HG03025 (cell line): ENCODE results near the gene SYTL5.
A peak's percentile ranks its signal among the peaks of the same experiment; 100 is the strongest.

ENCODE experiments used
- ATAC-seq: cut with Tn5 transposase; IDR thresholded peaks from one replicate; pipeline ENCODE4 v1.9.1; 2021; ENCODE audit warnings: mild to moderate bottlenecking, moderate library complexity; ENCODE audit not compliant: unreplicated experiment, low FRiP score

Gene SYTL5

DNA sequence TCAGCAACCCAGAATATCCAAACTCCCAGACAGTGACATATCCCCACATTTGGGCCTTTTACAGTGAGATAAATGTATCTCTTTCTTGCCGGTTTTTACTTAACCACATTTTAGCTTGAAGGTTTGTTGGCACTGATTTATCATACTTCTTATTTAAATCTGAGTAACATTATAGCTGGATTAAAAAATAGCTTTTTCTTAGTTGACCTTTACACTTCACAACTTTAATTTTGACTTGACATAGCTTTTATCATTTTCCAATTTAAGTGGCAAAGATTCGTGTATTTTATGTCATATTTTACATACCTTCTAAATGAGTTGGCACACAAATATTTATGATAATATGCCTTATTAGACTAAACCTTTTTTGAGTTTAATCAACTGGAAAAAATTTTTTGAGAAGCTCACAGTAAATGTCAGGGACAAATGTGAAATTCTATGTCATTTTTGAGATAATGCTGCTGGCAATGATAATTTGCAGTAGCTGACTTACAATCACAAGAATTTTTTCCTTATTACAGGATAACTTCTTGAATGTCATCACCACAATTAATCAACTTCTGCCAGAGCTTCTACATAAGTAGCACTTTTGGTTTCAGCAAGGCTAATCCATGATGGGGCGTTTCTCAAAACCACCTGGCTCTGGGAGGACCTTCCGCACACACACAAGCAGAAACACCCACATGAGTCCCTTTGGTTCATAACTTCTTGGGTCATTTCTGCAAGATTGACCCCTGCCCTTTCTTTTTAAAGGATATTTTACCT, 80.3 kb downstream of the SYTL5 start:
- no peak for ATAC-seq

DNA sequence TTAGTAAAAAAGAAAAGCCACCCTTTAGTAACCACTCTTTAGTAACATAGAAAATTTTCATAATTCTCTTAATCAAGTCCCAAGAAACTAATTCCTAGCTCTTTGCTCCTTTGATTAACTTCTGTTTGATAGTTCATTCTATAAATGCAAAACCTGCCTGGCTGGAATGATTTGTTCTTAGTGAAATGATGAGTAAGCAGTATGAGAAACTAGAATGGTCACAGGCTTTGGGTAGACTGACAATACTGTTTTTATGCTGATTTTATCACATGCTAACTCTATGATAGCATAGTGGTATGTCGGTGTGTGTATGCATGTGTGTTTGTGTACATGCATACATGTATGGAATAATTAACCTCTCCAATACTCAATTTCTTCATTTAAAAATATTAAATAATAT, 81.2 kb downstream of the SYTL5 start:
- no peak for ATAC-seq

DNA sequence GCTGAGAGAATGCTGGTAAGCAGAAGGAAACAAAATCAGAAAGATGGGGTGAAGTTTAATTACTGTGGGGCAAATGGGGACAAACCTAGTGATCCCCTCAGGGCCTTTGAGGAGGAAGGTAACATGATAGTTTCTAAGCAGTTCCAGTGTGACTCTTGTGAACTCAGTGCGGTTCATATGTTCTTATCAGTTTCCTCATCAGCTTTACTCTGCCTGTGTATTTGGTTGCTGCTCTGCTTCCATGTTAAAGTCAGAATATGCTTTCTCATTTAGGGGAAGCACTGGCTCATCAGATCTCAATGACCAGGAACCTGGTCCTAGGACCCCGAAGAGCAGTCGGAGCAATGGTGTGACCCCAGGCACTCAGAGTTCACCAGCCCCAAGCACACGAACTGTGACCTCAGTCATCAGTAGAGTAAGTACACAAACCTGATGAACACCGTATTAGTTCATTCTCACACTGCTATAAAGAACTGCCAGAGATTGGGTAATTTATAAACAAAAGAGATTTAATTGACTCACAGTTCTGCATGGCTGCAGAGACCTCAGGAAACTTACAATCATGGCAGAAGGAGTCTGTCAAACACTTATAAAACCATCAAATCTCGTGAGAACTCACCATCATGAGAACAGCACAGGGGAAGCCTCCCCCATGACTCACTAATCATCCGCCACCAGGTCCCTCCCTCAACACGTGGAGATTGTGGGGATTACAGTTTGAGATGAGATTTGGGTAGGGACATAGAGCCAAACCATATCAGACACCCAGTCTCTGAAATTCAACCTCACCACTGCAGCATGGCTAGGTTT, 83.0 kb downstream of the SYTL5 start:
- no peak for ATAC-seq

DNA sequence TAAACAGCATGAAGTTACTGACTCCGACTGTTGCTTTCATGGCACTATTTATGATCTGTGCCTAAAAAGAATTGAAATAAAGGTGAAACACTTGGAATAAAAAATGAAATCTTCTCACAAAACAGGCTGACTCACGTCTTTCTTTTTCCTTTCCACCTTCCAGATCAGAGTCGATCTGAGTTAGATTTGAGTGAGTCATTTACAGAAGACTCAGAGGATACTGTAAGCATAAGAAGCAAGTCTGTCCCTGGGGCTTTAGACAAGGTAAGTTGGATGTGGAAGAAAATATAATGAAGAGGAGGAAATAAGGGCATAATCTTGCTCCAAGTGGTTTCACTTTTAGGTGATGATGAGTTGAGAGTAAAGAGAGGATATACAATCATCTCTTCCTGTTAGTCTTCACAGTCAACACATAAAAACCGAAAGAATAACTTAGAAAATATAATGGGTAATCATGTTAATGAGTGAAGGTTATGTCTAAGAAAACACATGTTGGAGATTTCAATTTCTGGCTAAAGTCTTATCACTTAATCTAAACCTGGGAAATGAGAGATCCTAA, 89.7 kb downstream of the SYTL5 start:
- ATAC-seq: no peak

DNA sequence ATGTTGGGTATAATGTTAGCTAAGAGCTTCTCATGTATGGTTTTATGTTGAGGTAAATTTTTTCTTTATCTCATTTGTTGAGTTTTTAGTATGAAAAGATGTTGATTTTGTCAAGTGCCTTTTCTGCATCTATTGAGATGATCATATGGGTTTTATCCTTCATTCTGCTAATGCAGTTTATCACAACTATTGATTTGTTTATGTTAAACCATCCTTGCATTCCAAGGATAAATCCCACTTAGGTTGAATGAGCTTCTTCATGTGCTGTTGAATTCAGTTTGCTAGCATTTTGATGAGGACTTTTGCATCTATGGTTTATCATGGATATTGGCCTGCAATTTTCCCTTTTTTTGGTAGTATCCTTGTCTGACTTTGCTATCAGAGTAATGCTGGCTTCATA, 93.3 kb downstream of the SYTL5 start:
- no peak for ATAC-seq

DNA sequence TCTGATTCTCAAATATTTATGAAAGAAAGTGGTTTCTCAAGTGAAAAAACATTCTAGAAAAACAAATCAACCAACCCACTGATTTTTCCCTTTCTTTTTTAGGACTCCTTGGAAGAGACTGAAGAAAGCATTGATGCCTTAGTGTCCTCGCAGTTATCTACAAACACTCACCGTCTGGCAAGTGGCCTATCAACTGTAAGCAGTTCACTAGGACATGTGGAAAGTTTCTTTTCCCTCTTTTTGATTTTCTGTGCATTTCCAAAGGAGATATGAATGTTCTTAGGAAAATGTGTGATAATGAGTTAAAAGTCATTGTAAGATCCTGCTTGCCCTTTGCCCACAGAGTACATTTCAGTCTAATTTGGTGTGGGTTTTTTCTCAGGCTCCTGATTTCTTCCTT, 95.9 kb downstream of the SYTL5 start:
- no peak for ATAC-seq

DNA sequence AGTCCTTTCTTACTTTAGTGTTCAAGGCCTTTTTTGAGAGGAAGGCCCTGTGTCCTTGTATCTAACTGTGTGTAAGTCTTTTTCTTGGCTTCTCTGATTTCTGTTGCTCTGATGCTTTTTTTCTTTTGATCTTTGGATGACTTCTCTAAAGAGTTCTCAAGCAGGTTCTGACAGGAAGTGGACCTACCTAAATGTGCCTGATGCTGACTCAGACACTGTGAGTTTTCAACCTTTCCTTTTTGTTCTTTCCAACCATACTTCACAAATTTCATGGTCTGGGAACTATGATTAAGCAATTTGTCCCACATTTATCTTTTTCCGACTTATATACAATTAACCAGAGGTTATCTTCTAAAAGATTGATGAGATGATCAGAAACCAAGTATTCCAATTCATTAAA, 96.5 kb downstream of the SYTL5 start:
- ATAC-seq: no peak

DNA sequence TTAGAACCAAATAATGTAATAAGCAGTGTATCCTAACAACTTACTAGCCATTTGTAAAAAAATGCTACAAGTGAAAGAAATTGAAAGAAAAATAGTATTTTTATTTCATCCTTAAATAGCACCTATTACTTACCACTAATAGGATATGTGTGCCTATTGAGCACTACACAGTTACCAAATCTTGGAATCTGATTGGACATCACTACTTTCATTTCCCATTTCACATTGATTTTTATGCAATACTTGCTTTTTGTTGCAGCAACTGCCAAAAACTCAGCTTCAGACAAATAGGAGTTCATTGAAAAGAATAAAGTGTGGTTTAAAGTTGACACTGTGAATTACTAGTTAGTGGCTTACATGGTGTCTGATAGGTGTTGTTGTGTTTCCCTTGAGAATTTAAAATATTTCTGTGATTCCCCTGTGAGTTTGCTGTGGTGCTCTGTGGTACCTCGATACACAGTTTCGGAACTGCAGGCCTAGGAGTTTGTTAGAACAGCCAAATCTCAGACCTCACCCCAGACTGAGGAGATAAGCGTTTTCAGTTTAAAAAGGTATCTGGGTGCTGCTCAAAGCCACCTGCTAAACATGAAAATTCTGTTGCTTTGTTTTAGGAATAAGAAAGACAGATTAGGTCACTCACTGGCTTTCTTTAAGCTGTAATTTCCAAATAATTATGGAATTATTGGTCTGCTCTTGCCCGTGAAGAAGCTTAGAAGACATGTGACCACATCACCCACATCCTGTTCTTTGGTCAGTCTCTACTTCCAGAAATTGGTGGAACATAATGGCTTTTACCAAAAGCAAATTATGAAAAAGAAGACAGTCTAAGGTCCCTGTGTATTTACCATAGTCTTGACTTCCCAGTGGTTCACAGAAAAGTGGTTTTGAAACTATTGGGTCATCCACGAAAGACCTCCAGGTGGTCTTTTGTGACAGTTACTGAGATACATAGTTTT, 97.8 kb downstream of the SYTL5 start:
- peak; percentile 89 for ATAC-seq

DNA sequence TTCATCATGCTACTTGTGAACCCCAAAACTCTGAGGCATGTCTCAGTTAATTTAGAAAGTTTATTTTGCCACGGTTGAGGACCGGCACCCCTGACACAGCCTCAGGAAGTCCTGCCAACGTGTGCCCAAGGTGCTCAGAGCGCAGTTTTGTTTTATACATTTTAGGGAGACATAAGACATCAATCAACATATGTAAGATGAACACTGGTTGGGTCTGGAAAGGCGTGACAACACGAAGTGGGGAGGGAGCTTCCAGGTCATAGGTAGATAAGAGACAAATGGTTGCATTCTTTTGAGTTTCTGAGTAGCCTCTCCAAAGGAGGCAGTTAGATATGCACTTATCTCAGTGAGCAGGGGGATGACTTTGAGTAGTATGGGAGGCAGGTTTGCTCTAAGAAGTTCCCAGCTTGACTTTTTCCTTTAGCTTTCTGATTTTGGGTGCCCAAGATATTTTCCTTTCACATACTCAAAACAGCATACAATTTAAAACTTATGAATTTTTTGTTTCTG, 98.9 kb downstream of the SYTL5 start:
- no peak for ATAC-seq

DNA sequence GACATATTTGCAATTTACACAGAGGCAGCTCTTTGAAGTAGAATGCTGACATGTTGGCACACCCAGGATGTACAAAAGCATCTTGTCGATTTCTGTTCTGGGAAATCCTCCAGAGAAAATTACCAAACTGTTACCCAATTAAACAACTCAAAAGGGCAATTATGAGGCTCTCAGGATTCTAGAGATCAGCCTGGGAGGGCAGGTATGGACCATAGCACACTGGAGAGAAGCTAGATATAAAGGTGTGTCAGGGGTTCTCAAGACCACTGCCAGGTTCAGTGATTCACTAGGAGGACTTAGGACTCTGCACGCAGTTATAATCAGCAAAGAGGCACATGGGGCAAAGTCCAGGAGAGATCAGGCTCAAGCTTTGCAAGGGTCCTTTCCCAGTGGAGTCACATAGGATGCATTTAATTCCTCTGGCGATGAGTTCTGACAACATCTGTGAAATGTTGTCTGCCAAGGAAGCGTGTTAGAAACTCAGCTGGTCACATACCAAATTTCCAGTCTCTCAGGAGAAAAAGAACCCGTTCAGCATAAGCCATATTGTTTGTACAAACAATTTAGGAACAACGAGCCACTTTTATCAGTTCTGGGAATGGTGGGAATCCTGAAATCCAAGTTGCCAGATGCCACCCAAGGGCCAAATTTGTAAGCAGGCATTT, 100.8 kb downstream of the SYTL5 start:
- no peak for ATAC-seq

DNA sequence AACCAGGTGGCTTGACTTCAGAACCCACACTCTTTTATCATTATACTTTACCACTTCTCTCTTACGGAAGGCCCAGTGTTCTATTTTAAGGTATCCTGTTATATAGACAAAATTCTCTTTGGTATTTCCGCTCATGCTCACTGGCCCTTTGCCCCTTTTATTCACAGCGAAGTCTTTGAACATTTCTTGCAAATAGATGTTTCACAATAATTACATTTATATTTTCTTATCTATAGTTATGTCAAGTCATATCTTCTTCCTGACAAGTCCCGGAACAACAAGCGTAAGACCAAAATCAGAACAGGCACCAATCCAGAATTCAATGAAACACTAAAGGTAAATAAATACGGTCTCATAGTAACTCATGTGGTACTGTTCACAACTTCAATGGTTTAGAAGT, 102.0 kb downstream of the SYTL5 start:
- ATAC-seq: no peak

DNA sequence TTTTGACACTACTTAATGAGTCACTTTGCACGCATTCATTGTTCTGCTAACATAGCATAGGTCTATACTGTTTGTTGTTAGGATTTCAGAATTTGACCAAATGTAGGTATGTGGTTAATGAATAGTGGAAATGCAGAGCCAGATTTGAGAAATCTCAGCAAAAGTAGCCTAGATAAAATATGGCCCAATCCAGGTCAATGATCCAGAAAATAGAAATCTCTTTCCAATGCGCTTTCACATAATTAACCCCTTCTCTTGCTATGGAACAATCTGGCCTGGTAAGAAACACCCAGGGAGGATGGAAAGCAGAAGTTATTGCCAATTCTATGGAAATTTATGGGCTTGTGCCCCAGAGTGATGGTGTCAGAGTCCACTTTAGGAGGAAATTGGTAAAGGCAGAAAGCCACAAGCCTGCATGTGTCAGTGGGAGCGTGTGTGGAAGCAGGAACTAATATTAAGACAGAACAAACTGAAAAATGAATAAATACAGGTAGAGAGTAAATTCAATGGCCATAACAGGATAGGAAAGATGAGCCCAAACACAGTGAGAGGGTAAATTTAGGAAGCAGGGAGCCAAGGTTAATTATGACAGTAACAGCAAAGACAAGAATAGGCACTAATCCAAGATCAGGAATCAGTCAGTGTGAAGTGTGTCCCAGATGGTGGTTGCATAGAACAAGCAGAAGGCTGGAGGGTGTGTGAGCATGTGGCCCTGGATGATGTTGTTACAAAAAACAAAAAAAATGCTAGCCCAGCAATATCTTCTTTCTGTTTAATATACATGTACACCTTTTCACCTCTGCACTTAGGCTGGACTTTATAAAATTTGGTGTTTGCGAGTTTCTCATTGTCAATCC, 102.9 kb downstream of the SYTL5 start:
- ATAC-seq: no peak

DNA sequence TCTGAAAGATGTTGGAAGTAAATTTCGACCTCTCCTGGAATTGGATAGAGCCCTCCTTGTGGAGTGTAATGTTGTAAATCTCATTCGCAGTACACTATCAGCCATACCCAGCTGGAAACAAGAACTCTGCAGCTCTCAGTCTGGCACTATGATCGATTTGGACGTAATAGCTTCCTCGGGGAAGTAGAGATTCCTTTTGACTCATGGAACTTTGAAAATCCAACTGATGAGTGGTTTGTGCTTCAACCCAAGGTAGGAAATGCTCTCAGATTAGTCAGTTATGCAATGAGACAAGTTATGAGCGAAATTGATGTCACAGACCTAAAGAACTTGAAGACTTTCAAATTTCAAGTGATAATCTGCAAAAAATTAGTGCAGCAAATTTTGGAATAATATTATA, 103.9 kb downstream of the SYTL5 start:
- ATAC-seq: no peak

DNA sequence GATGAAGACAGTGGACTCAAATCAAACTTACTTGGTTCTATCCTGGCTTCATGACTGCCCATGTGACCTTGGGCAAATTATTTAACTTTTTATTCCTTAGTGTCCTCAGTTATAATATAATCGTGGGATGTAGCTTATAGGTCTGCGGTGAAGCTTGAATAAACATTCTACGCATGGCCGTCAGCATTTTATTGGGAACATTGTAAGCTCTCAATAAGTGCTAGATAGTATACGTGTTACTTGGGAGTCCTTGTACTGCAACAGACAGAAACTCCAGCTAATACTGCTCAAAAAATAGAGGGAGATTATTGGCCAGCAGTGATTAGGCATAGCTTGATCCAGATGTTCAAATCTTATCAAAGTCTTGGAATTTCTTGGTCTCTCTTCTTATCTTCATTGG, 104.8 kb downstream of the SYTL5 start:
- no peak for ATAC-seq

DNA sequence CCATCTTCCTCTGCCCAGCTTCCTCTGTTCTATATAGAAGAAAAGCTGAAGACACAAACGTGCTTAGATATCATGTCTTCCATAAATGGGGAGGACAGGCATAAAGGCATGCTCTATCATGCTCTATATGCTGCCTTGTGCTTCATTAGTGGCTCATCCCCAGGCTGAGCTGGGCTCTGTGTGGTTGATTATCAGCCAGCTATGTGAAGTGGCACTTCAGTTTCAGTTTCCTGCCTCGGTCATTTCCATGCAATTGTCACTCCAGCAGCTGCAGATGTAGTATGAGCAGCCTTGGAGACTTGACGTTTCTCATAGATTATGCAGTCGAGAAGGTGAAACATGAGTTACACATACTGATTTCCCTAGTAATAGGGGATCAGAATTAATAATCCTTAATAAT, 106.2 kb downstream of the SYTL5 start:
- ATAC-seq: no peak

DNA sequence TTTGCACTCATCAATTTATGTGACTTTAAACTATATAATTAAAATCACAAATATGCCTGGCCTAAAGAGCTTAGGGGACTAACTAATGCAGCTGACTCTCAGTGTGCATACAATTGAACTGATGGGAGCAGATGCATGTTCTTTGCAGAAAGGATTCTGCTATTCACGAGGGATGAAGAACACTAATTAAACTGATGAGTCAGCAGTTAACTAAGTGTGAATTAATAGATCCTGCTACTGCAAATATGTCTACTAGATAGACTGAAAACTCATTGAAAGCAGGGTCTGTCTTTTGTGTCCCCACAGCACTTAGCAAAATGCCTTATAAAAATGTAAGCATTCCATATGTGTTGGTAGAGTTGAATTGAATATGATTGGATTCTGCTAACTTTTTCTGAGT, 110.4 kb downstream of the SYTL5 start:
- no peak for ATAC-seq

DNA sequence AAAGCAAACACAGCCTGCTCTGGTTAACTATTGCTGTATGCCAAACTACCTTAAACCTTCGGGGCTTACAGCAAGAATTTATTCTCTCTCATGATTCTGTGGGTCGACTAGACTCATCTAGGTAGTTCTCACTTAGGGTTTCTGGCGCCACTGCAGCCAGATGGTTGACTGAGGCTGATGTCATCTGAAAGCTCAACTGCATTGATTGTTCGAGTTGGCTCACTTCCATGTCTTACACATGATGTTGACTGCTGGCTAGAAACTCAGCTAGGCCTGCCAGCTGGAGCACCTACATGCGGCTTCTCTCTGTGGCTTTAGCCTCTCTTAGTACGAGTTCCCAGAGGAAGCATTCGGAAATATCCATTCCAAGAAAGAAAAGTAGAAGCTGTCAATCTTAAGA, 111.1 kb downstream of the SYTL5 start:
- ATAC-seq: no peak

DNA sequence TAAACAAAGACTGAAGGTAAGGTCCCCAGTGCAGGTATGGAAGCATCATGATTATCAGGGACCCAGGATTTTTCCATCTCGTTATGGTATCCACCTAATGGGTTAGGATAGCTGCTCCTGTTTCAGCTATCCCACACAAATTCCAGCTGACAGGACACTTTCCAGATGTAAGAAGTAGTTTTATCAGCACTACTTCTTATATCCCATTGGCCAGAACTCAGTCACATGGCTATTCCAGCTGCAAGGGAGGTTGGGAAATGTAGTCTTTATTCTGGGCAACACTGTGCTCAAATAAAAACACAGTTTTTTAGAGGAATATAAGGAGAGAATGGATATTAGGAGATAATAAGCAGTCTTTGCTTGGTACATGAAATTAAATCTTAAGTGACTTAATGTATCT, 117.6 kb downstream of the SYTL5 start:
- ATAC-seq: no peak

DNA sequence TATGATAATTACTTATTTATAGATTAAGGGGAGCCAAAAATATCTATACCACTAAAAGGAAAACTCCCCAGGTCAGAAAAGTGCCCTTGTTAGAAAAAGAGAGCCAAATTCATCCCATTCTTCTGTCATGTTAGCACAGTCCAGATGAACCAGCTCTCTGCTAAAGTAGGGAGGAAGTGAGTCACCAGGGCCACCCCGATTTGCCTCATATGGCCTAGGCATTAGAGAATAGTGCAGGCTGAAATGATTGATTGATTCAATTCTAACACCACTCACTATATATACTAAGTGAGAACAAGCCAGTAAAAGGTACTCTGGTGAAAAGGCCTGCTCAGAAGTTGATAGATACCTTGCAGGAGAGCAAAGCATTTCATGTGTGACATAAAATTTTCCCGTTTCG, 119.8 kb downstream of the SYTL5 start:
- ATAC-seq: no peak
